Upper lobe of left lung (tissue), 4 donors: Measurements from ENCODE around the gene MOB2.

Source experiments
- CTCF ChIP-seq, 6 experiments: fragments of 450-650 bp in 4 of 6; fragments of 200-600 bp in 2 of 6; sonication (generic) in 2 of 6; IDR thresholded peaks; one replicate each; pipeline ENCODE4 v1.5.1; 2016 to 2019; ENCODE audit warnings: antibody characterized with exemption in 6 of 6
- EP300 ChIP-seq, 4 donors: sonication (generic); formaldehyde crosslinking; IDR thresholded peaks; one replicate each; pipeline ENCODE4 v1.5.1; 2017; ENCODE audit warnings: antibody characterized with exemption in 4 of 4, control low read depth in 2 of 4
- POLR2A ChIP-seq, 4 donors: fragments of 450-650 bp; IDR thresholded peaks; one replicate each; pipeline ENCODE4 v1.5.1; 2016 to 2017; ENCODE audit warnings: antibody characterized with exemption in 4 of 4, mild to moderate bottlenecking in 2 of 4

- TF ChIP-seq CTCF (IDR thresholded peaks at IDR 0.05) (no peak), POLR2A (IDR thresholded peaks at IDR 0.05) (no peak), EP300 (IDR thresholded peaks at IDR 0.05) (no peak)
Observed at GRCh38 chr11:1469911-1470680, 16.5 kb downstream of the MOB2 start.
